Spleen (tissue), 11 donors: ENCODE data around the gene CLSTN3. TPM values are rescaled to one million over a fixed set of nuclear protein-coding genes. Genes with fewer than 3 reads are reported as not detected.
A peak's percentile ranks its signal among the peaks of the same experiment; 100 is the strongest.

Source experiments
- DNase-seq: peaks from one replicate; pipeline ENCODE4 v3.0.0-alpha.2; 2020
- H3K27ac ChIP-seq, 8 donors: fragments of 200-600 bp; sonication (generic) in 7 of 8; 1 replicate in 4 of 8; 2 replicates in 4 of 8; pipeline versions ENCODE4 v1.5.0 to v1.8.0; 2016 to 2021; ENCODE audit warnings: inconsistent platforms in 4 of 8, mild to moderate bottlenecking in 4 of 8, moderate library complexity in 1 of 8
- H3K27me3 ChIP-seq, 7 donors: fragments of 200-600 bp; sonication (generic) in 6 of 7; replicated peaks in 1 of 7; 1 replicate in 4 of 7; 2 replicates in 3 of 7; pipeline versions ENCODE4 v1.5.0 to v1.8.0; 2016 to 2021; ENCODE audit warnings: inconsistent platforms in 3 of 7, mild to moderate bottlenecking in 1 of 7
- H3K36me3 ChIP-seq, 6 donors: fragments of 200-600 bp; sonication (generic) in 5 of 6; 1 replicate in 4 of 6; 2 replicates in 2 of 6; pipeline versions ENCODE4 v1.5.0 to v1.8.0; 2016 to 2021; ENCODE audit warnings: inconsistent platforms in 2 of 6
- H3K4me1 ChIP-seq, 6 donors: fragments of 200-600 bp; sonication (generic) in 5 of 6; 1 replicate in 3 of 6; 2 replicates in 3 of 6; pipeline versions ENCODE4 v1.5.0 to v1.8.0; 2016 to 2021; ENCODE audit warnings: inconsistent platforms in 3 of 6
- H3K4me3 ChIP-seq, 8 donors: fragments of 200-600 bp; sonication (generic) in 7 of 8; 1 replicate in 4 of 8; 2 replicates in 4 of 8; pipeline versions ENCODE4 v1.5.0 to v1.8.0; 2016 to 2021; ENCODE audit warnings: inconsistent platforms in 4 of 8, mild to moderate bottlenecking in 4 of 8, moderate library complexity in 2 of 8
- H3K9me3 ChIP-seq, 8 donors: fragments of 200-600 bp; sonication (generic) in 7 of 8; 1 replicate in 4 of 8; 2 replicates in 4 of 8; pipeline versions ENCODE4 v1.5.0 to v1.8.0; 2016 to 2021; ENCODE audit warnings: inconsistent platforms in 4 of 8
- POLR2A ChIP-seq, 3 donors: fragments of 450-650 bp; IDR thresholded peaks; one replicate each; pipeline ENCODE4 v1.5.1; 2017; ENCODE audit warnings: antibody characterized with exemption in 3 of 3, mild to moderate bottlenecking in 1 of 3
- POLR2AphosphoS5 ChIP-seq, 3 donors: sonication (generic); formaldehyde crosslinking; IDR thresholded peaks; one replicate each; pipeline ENCODE4 v1.5.1; 2017; ENCODE audit warnings: antibody characterized with exemption in 3 of 3
- WGBS, 5 donors: extraction: QIAGEN DNeasy Blood & Tissue Kit in 3 of 5; methylation state at CpG; one replicate each; pipeline versions ENCODE4 v1.1.5 to v1.1.7; 2013 to 2018; 5-methylcytosine and 5-hydroxymethylcytosine counted together
- intact Hi-C: fragments of 100-400 bp; cut with DNase I; formaldehyde crosslinking; loops from one replicate; pipeline ENCODE4 v1.15.0; 2023; ENCODE audit warnings: low total_unique reads
- polyA plus RNA-seq, 3 donors: library from polyadenylated mRNA; stranded (reverse); fragments of 200-250 nt; gene quantifications; one replicate each; pipeline ENCODE4 v1.2.1, GENCODE V29; 2013
- total RNA-seq, 7 donors: library from RNA; depleted of rRNA in 3 of 7; stranded (reverse); fragments of >200 nt in 3 of 7; fragmentation: NEBNext Ultra II Directional in 4 of 7; extraction: Animal tissue kit (Norgen Biotek cat#: 25700) in 4 of 7; gene quantifications; one replicate each; pipeline versions ENCODE4 v1.1.0 to v1.2.1, GENCODE V29; 2016 to 2021
- TF ChIP-seq, protein P1 (sequence below), 11 experiments: fragments of 200-600 bp in 7 of 11; fragments of 450-650 bp in 4 of 11; sonication (generic) in 4 of 11; IDR thresholded peaks in 8 of 11; conservative IDR thresholded peaks in 3 of 11; 1 replicate in 7 of 11; 2 replicates in 4 of 11; pipeline versions ENCODE4 v1.4.0 to v1.8.0; 2016 to 2021; ENCODE audit warnings: antibody characterized with exemption in 11 of 11, inconsistent platforms in 4 of 11, mild to moderate bottlenecking in 1 of 11
- donor health status: healthy with polysubstance abuse.
- donor health status: DM: no; HTN: no; CAD: no; lungs with moderate emphysema.
- donor health status: DM: no; HTN: no; CAD: no.
- donor health status: Bipolar disorder and iron deficiency.
- donor health status: healthy.
- donor health status: DM: no; HTN: no; CAD: no.
- donor health status: DM: yes; HTN: yes; CAD: no.

Gene CLSTN3
- total and polyA plus RNA-seq, 10 donors: 15.0 to 131 (median 67.7) TPM

GRCh38 chr12:7130701-7131501, 730 bp downstream of the CLSTN3 start:
- peak overlapping the region; percentile 27 to 89 (median 82) for H3K27ac ChIP-seq
- H3K4me3 ChIP-seq: peak overlapping the region; percentile 49 to 80 (median 62)
- peak in 2 of 3 donors; percentile 61 to 73 for TF ChIP-seq POLR2AphosphoS5 (IDR thresholded peaks at IDR 0.05)
- TF ChIP-seq, protein P1, sequence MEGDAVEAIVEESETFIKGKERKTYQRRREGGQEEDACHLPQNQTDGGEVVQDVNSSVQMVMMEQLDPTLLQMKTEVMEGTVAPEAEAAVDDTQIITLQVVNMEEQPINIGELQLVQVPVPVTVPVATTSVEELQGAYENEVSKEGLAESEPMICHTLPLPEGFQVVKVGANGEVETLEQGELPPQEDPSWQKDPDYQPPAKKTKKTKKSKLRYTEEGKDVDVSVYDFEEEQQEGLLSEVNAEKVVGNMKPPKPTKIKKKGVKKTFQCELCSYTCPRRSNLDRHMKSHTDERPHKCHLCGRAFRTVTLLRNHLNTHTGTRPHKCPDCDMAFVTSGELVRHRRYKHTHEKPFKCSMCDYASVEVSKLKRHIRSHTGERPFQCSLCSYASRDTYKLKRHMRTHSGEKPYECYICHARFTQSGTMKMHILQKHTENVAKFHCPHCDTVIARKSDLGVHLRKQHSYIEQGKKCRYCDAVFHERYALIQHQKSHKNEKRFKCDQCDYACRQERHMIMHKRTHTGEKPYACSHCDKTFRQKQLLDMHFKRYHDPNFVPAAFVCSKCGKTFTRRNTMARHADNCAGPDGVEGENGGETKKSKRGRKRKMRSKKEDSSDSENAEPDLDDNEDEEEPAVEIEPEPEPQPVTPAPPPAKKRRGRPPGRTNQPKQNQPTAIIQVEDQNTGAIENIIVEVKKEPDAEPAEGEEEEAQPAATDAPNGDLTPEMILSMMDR (IDR thresholded peaks at IDR 0.05 in 8 of 11, conservative IDR thresholded peaks at IDR 0.05 in 3 of 11): no peak
- TF ChIP-seq POLR2A (IDR thresholded peaks at IDR 0.05): no peak
- no peaks in the 10 kb centered on the region for H3K9me3 ChIP-seq
- peak; percentile 90 for DNase-seq
- intact Hi-C loops: no loop called here
- WGBS, 5 donors: 1% methylated on average over 29 to 32 of the region's 32 CpGs
- peaks cover 0 to 27% (median 0%) of the 10 kb centered on the region in 7 donors for H3K27me3 ChIP-seq
- peaks cover 0 to 34% (median 25%) of the 10 kb centered on the region in 6 donors for H3K36me3 ChIP-seq
- H3K4me1 ChIP-seq: peaks cover 0 to 62% (median 30%) of the 10 kb centered on the region in 6 donors

GRCh38 chr12:7131502-7131866, 1.3 kb downstream of the CLSTN3 start:
- Histone ChIP-seq H3K4me1 (peaks cover 0 to 61% (median 30%) of the 10 kb centered on the region in 6 donors), H3K27me3 (peaks cover 0 to 27% (median 0%) of the 10 kb centered on the region in 7 donors), H3K36me3 (peaks cover 0 to 39% (median 31%) of the 10 kb centered on the region in 6 donors), H3K27ac (peak overlapping the region in 7 of 8 donors; percentile 22 to 89 (median 84)), H3K4me3 (peak overlapping the region in 6 of 8 donors; percentile 49 to 80 (median 60)), H3K9me3 (no peaks in the 10 kb centered on the region)
- 14 to 20% (median 18%) methylated on average over 7 of the region's 7 CpGs for whole genome bisulfite sequencing, 5 donors
- DNase-seq: no peak
- intact Hi-C loops: no loop called here
- TF ChIP-seq, protein P1 (IDR thresholded peaks at IDR 0.05 in 8 of 11, conservative IDR thresholded peaks at IDR 0.05 in 3 of 11): no peak
- no peak for TF ChIP-seq POLR2A (IDR thresholded peaks at IDR 0.05)
- TF ChIP-seq POLR2AphosphoS5 (IDR thresholded peaks at IDR 0.05): peak in 1 of 3 donors; percentile 16

- WGBS, 5 donors: 80 to 92% (median 88%) methylated on average over 12 of the region's 12 CpGs
- no peak for TF ChIP-seq POLR2A (IDR thresholded peaks at IDR 0.05)
- TF ChIP-seq, protein P1 (IDR thresholded peaks at IDR 0.05 in 8 of 11, conservative IDR thresholded peaks at IDR 0.05 in 3 of 11): no peak
- peak in 1 of 3 donors; percentile 57 for TF ChIP-seq POLR2AphosphoS5 (IDR thresholded peaks at IDR 0.05)
- peaks cover 0 to 44% (median 24%) of the 10 kb centered on the region in 6 donors for H3K4me1 ChIP-seq
- no peak overlapping the region for H3K27ac ChIP-seq
- peaks cover 0 to 70% (median 42%) of the 10 kb centered on the region in 6 donors for H3K36me3 ChIP-seq
- no peak for DNase-seq
- peaks cover 0 to 21% (median 0%) of the 10 kb centered on the region in 7 donors for H3K27me3 ChIP-seq
- H3K9me3 ChIP-seq: no peaks in the 10 kb centered on the region
- intact Hi-C loops: no loop called here
- no peak overlapping the region for H3K4me3 ChIP-seq
Observed at GRCh38 chr12:7134396-7135166, 4.4 kb downstream of the CLSTN3 start.
